Gastrocnemius medialis (tissue), 4 donors: ENCODE results near the gene SPPL3.

Experiments used
- POLR2A ChIP-seq, 2 donors: fragments of 450-650 bp; IDR thresholded peaks; one replicate each; pipeline ENCODE4 v1.6.1; 2017; ENCODE audit warnings: antibody characterized with exemption in 2 of 2, mild to moderate bottlenecking in 2 of 2, moderate library complexity in 2 of 2
- TF ChIP-seq, protein P1 (sequence below), 5 experiments: fragments of 450-650 bp in 3 of 5; fragments of 200-600 bp in 2 of 5; sonication (generic) in 2 of 5; IDR thresholded peaks in 4 of 5; conservative IDR thresholded peaks in 1 of 5; 1 replicate in 4 of 5; 2 replicates in 1 of 5; pipeline ENCODE4 v1.5.1; 2016 to 2019; ENCODE audit warnings: antibody characterized with exemption in 5 of 5, mild to moderate bottlenecking in 3 of 5, moderate library complexity in 3 of 5

DNA sequence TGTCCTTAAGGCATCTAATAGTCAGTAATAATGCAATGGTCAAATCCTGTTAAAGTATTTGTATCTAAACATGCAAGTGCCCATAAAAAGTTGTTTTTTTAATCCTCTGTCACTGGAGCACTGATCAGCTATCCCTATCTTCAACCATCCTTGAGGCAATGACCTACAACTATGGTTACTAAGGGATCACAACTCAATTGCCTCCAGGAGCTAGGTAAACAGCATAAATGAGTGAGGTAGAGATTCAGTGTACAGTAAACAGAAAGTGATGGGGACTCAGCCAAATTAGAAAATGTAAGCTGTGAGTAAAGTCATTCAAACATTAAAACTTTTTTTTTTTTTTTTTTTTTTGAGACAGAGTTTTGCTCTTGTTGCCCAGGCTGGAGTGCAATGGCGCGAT is 18.6 kb downstream of the SPPL3 start:
- TF ChIP-seq, protein P1, sequence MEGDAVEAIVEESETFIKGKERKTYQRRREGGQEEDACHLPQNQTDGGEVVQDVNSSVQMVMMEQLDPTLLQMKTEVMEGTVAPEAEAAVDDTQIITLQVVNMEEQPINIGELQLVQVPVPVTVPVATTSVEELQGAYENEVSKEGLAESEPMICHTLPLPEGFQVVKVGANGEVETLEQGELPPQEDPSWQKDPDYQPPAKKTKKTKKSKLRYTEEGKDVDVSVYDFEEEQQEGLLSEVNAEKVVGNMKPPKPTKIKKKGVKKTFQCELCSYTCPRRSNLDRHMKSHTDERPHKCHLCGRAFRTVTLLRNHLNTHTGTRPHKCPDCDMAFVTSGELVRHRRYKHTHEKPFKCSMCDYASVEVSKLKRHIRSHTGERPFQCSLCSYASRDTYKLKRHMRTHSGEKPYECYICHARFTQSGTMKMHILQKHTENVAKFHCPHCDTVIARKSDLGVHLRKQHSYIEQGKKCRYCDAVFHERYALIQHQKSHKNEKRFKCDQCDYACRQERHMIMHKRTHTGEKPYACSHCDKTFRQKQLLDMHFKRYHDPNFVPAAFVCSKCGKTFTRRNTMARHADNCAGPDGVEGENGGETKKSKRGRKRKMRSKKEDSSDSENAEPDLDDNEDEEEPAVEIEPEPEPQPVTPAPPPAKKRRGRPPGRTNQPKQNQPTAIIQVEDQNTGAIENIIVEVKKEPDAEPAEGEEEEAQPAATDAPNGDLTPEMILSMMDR (IDR thresholded peaks at IDR 0.05 in 4 of 5, conservative IDR thresholded peaks at IDR 0.05 in 1 of 5): no peak
- TF ChIP-seq POLR2A (IDR thresholded peaks at IDR 0.05): no peak
